ENCODE results near the gene SEL1L.

The SEL1L gene

GRCh38 chr14:81579115-81579514, 45.5 kb upstream of the SEL1L start:
- ChIA-PET CTCF (interaction anchor here (1.5 kb wide), 1 partner anchor 13 kb away, joined by 4 read pairs; no protein-coding TSS in a partner anchor), POLR2A (no interaction called here)
- Histone ChIP-seq H3K4me3 (ENCODE audit: low read depth, low read length) (no peak overlapping the region), H3K36me3 (ENCODE audit: control insufficient read depth in 2 of 2, insufficient read depth in 1 of 2, low read length in 2 of 2) (no peaks in the 10 kb centered on the region), H3K27ac (ENCODE audit: extremely low read depth, low read depth, low read length) (no peak overlapping the region), H3K4me1 (ENCODE audit: control insufficient read depth, insufficient read depth, low read length) (no peaks in the 10 kb centered on the region), H3K9me3 (ENCODE audit: control insufficient read depth, insufficient read depth, low read depth, low read length) (no peaks in the 10 kb centered on the region)
- TF ChIP-seq, protein P1, sequence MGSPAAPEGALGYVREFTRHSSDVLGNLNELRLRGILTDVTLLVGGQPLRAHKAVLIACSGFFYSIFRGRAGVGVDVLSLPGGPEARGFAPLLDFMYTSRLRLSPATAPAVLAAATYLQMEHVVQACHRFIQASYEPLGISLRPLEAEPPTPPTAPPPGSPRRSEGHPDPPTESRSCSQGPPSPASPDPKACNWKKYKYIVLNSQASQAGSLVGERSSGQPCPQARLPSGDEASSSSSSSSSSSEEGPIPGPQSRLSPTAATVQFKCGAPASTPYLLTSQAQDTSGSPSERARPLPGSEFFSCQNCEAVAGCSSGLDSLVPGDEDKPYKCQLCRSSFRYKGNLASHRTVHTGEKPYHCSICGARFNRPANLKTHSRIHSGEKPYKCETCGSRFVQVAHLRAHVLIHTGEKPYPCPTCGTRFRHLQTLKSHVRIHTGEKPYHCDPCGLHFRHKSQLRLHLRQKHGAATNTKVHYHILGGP (tag by site-specific recombination; IDR thresholded peaks at IDR 0.05): no peak
- no peak for TF ChIP-seq ZNF585B (tag by site-specific recombination; IDR thresholded peaks at IDR 0.05)
- no peak for TF ChIP-seq ZFP3 (tag by site-specific recombination; IDR thresholded peaks at IDR 0.05; ENCODE audit: low read depth)
- TF ChIP-seq ZNF175 (tag by site-specific recombination; IDR thresholded peaks at IDR 0.05): no peak
- no peak for TF ChIP-seq ZNF555 (tag by site-specific recombination; conservative IDR thresholded peaks at IDR 0.05)
- no peak for TF ChIP-seq KLF1 (tag by site-specific recombination; IDR thresholded peaks at IDR 0.05)
- no peak for TF ChIP-seq ZNF610 (tag by site-specific recombination; IDR thresholded peaks at IDR 0.05; ENCODE audit: borderline replicate concordance)
- no peak for TF ChIP-seq ZNF830 (tag by site-specific recombination; IDR thresholded peaks at IDR 0.05; ENCODE audit: low read depth)
- TF ChIP-seq, protein P2, sequence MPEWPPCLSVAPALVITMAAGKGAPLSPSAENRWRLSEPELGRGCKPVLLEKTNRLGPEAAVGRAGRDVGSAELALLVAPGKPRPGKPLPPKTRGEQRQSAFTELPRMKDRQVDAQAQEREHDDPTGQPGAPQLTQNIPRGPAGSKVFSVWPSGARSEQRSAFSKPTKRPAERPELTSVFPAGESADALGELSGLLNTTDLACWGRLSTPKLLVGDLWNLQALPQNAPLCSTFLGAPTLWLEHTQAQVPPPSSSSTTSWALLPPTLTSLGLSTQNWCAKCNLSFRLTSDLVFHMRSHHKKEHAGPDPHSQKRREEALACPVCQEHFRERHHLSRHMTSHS (tag by site-specific recombination; IDR thresholded peaks at IDR 0.05): no peak
- no peak for TF ChIP-seq ZNF76 (tag by site-specific recombination; IDR thresholded peaks at IDR 0.05; ENCODE audit: borderline replicate concordance, low read depth)
- no peak for TF ChIP-seq ZNF629 (tag by site-specific recombination; IDR thresholded peaks at IDR 0.05)
- no peak for TF ChIP-seq REST (tag by site-specific recombination; IDR thresholded peaks at IDR 0.05)
- TF ChIP-seq, protein P3, sequence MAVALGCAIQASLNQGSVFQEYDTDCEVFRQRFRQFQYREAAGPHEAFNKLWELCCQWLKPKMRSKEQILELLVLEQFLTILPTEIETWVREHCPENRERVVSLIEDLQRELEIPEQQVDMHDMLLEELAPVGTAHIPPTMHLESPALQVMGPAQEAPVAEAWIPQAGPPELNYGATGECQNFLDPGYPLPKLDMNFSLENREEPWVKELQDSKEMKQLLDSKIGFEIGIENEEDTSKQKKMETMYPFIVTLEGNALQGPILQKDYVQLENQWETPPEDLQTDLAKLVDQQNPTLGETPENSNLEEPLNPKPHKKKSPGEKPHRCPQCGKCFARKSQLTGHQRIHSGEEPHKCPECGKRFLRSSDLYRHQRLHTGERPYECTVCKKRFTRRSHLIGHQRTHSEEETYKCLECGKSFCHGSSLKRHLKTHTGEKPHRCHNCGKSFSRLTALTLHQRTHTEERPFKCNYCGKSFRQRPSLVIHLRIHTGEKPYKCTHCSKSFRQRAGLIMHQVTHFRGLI (tag by site-specific recombination; IDR thresholded peaks at IDR 0.05): no peak
- no peak for TF ChIP-seq MZF1 (tag by site-specific recombination; IDR thresholded peaks at IDR 0.05; ENCODE audit: borderline replicate concordance)

DNA sequence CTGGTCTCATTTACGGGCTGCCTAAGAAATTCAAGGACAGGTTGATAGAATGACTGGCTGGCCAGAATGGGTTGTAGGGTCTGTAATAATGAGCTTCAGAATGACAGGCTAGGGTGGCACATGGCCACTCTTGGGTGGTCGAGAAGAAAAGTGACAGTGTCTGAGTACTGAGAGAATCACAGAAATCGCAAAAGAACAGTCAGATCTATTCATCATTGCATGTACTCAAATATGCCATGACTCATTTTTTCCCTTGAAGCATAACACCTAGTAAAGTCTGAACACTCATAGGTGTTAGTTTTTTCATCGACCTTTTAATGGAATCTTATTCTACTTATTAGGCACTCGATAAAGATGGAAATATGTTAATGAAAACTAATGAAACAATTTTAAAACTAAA, 37.8 kb upstream of the SEL1L start:
- CTCF ChIA-PET: no interaction called here
- TF ChIP-seq ZNF174 (tag by site-specific recombination; IDR thresholded peaks at IDR 0.05): no peak
- no peak for TF ChIP-seq ZSCAN16 (tag by site-specific recombination; IDR thresholded peaks at IDR 0.05)
- no peak for TF ChIP-seq TRIM28 (IDR thresholded peaks at IDR 0.05; ENCODE audit: borderline replicate concordance, low read length)
- no peak for TF ChIP-seq ZNF514 (tag by site-specific recombination; IDR thresholded peaks at IDR 0.05)
- TF ChIP-seq ZNF626 (tag by site-specific recombination; IDR thresholded peaks at IDR 0.05): no peak
- no peak for TF ChIP-seq HIC1 (tag by site-specific recombination; IDR thresholded peaks at IDR 0.05)
- TF ChIP-seq, protein P2 (tag by site-specific recombination; IDR thresholded peaks at IDR 0.05): no peak
- no peak for TF ChIP-seq ZNF571 (tag by site-specific recombination; IDR thresholded peaks at IDR 0.05)
- no peak for TF ChIP-seq SCRT2 (tag by site-specific recombination; IDR thresholded peaks at IDR 0.05)
- no peak for TF ChIP-seq ZNF785 (tag by site-specific recombination; IDR thresholded peaks at IDR 0.05)
- no peak for TF ChIP-seq ZNF362 (tag by site-specific recombination; IDR thresholded peaks at IDR 0.05)

More for the DNA sequence above, 37.8 kb upstream of the SEL1L start:
- no peak overlapping the region for H3K4me3 ChIP-seq (ENCODE audit: low read depth, low read length)
- H3K9me3 ChIP-seq (ENCODE audit: control insufficient read depth, insufficient read depth, low read depth, low read length): no peaks in the 10 kb centered on the region
- H3K27ac ChIP-seq (ENCODE audit: extremely low read depth, low read depth, low read length): no peak overlapping the region
- no peaks in the 10 kb centered on the region for H3K4me1 ChIP-seq (ENCODE audit: control insufficient read depth, insufficient read depth, low read length)
- no peaks in the 10 kb centered on the region for H3K36me3 ChIP-seq (ENCODE audit: control insufficient read depth in 2 of 2, insufficient read depth in 1 of 2, low read length in 2 of 2)
- POLR2A ChIA-PET: no interaction called here

Measured in HEK293 (cell line).